ENCODE data around the gene PDE6D.

PDE6D gene

GRCh38 chr2:231706731-231707624 lies 74.1 kb downstream of the PDE6D start:
- peak; percentile 99 for DNase-seq (ENCODE audit: low spot score)

- no peak for DNase-seq (ENCODE audit: low spot score)
Measured at GRCh38 chr2:231704017-231704416, 77.1 kb downstream of the PDE6D start.

- DNase-seq (ENCODE audit: low spot score) = no peak
Measured at GRCh38 chr2:231701456-231702373, 79.4 kb downstream of the PDE6D start.

- peak; percentile 39 for DNase-seq (ENCODE audit: low spot score)
Measured at GRCh38 chr2:231699006-231699405, 82.1 kb downstream of the PDE6D start.

- DNase-seq (ENCODE audit: low spot score) = no peak
Measured at GRCh38 chr2:231696004-231696367, 85.1 kb downstream of the PDE6D start.

GRCh38 chr2:231693956-231694355 lies 87.1 kb downstream of the PDE6D start:
- DNase-seq (ENCODE audit: low spot score) = no peak

- DNase-seq (ENCODE audit: low spot score) = no peak
Measured at GRCh38 chr2:231692847-231693246, 88.2 kb downstream of the PDE6D start.

- no peak for DNase-seq (ENCODE audit: low spot score)
Measured at GRCh38 chr2:231691251-231691772, 89.8 kb downstream of the PDE6D start.

- no peak for DNase-seq (ENCODE audit: low spot score)
Measured at GRCh38 chr2:231689124-231689893, 91.8 kb downstream of the PDE6D start.

- peak; percentile 15 for DNase-seq (ENCODE audit: low spot score)
Measured at GRCh38 chr2:231688719-231689118, 92.4 kb downstream of the PDE6D start.

GRCh38 chr2:231687961-231688360 lies 93.1 kb downstream of the PDE6D start:
- no peak for DNase-seq (ENCODE audit: low spot score)

GRCh38 chr2:231687133-231687852 lies 93.8 kb downstream of the PDE6D start:
- peak; percentile 90 for DNase-seq (ENCODE audit: low spot score)

GRCh38 chr2:231686192-231687100 lies 94.6 kb downstream of the PDE6D start:
- peak; percentile 36 for DNase-seq (ENCODE audit: low spot score)

- peak; percentile 97 for DNase-seq (ENCODE audit: low spot score)
Measured at GRCh38 chr2:231685349-231686191, 95.5 kb downstream of the PDE6D start.

- peak; percentile 94 for DNase-seq (ENCODE audit: low spot score)
Measured at GRCh38 chr2:231684314-231685223, 96.5 kb downstream of the PDE6D start.

GRCh38 chr2:231683292-231684235 lies 97.5 kb downstream of the PDE6D start:
- DNase-seq (ENCODE audit: low spot score) = peak; percentile 81
